Endothelial cell of umbilical vein (primary cell): ENCODE results near the gene FGFR3. TPM values are rescaled to one million over a fixed set of nuclear protein-coding genes. Genes with fewer than 3 reads are reported as not detected.

ENCODE experiments used
- BruUV-seq: library from RNA; stranded (reverse); fragments of 400-500 nt; replicated peaks from 2 replicates; lab custom pipeline; 2021; lab: Mats Ljungman, UMichigan
- CTCF ChIA-PET: fragments of 300-600, 350-600 bp; sonication (Branson Sonifier 250); formaldehyde crosslinking; loops from one replicate; lab custom pipeline; 2021; ENCODE audit warnings: antibody characterized with exemption, inconsistent platforms; lab: Charles Lee
- POLR2A ChIA-PET: fragments of 300-600, 350-600 bp; sonication (Branson Sonifier 250); formaldehyde crosslinking; loops from one replicate; lab custom pipeline; 2021; ENCODE audit warnings: antibody characterized with exemption, inconsistent platforms; lab: Charles Lee
- DNase-seq: peaks from one replicate; pipeline ENCODE4 v3.0.0-alpha.2; 2011; ENCODE audit warnings: low read depth, low spot score
- FAIRE-seq: peaks from 2 replicates; lab custom pipeline; 2011; peaks lifted over from hg19 to GRCh38; lab: Jason Lieb, UNC
- H2AFZ ChIP-seq: 2 replicates; pipeline ENCODE4 v1.6.0; 2012; ENCODE audit warnings: low read depth, low read length, control low read depth, inconsistent platforms
- H3K27ac ChIP-seq: 2 replicates; pipeline ENCODE4 v1.5.1; 2011; ENCODE audit warnings: low read depth, mild to moderate bottlenecking, control low read depth, low read length, moderate library complexity; ENCODE audit not compliant: insufficient read depth
- H3K27me3 ChIP-seq, 2 experiments: 2 replicates each; pipeline versions ENCODE4 v1.6.0 to v1.6.1; 2011; ENCODE audit warnings: low read length in 2 of 2, mixed read lengths in 1 of 2; ENCODE audit not compliant: control insufficient read depth in 2 of 2, insufficient read depth in 2 of 2
- H3K36me3 ChIP-seq, 2 experiments: 2 replicates in 1 of 2; 3 replicates in 1 of 2; pipeline ENCODE4 v1.5.1; 2011; ENCODE audit warnings: low read length in 2 of 2, mild to moderate bottlenecking in 1 of 2, moderate library complexity in 1 of 2; ENCODE audit not compliant: control insufficient read depth in 2 of 2, insufficient read depth in 2 of 2; ENCODE audit errors: extremely low read depth in 1 of 2
- H3K4me1 ChIP-seq: 3 replicates; pipeline ENCODE4 v1.5.1; 2011; ENCODE audit warnings: mild to moderate bottlenecking, low read length; ENCODE audit not compliant: control insufficient read depth, insufficient read depth; ENCODE audit errors: extremely low read depth
- H3K4me2 ChIP-seq: 2 replicates; pipeline ENCODE4 v1.6.1; 2011; ENCODE audit warnings: low read length, control low read depth, mixed read lengths; ENCODE audit not compliant: insufficient read depth
- H3K4me3 ChIP-seq, 3 experiments: fragments of 200-600 bp in 1 of 3; sonication (generic), shearing (Covaris generic) in 1 of 3; replicated peaks in 1 of 3; 2 replicates each; pipeline ENCODE4 v1.5.1; 2011 to 2016; ENCODE audit warnings: control low read depth in 3 of 3, low read length in 3 of 3, mild to moderate bottlenecking in 2 of 3, inconsistent platforms in 1 of 3, low read depth in 1 of 3, moderate library complexity in 1 of 3; ENCODE audit not compliant: insufficient read depth in 1 of 3
- H3K79me2 ChIP-seq: 2 replicates; pipeline ENCODE4 v1.6.0; 2012; ENCODE audit warnings: low read length, inconsistent platforms; ENCODE audit not compliant: control insufficient read depth, insufficient read depth
- H3K9ac ChIP-seq: replicated peaks from 2 replicates; pipeline ENCODE3; 2011; ENCODE audit warnings: low read length, control low read depth; ENCODE audit not compliant: insufficient read depth; ENCODE audit errors: extremely low read depth
- H3K9me1 ChIP-seq: replicated peaks from 3 replicates; pipeline ENCODE4 v1.6.0; 2011; ENCODE audit warnings: mild to moderate bottlenecking, low read length; ENCODE audit not compliant: control insufficient read depth, insufficient read depth; ENCODE audit errors: extremely low read depth
- H3K9me3 ChIP-seq: replicated peaks from 2 replicates; pipeline ENCODE4 v1.5.1; 2012; ENCODE audit warnings: low read length, inconsistent platforms; ENCODE audit not compliant: control insufficient read depth, insufficient read depth
- H4K20me1 ChIP-seq: replicated peaks from 2 replicates; pipeline ENCODE3; 2011; ENCODE audit warnings: mild to moderate bottlenecking, low read length; ENCODE audit not compliant: control insufficient read depth, insufficient read depth; ENCODE audit errors: extremely low read depth
- CTCF ChIP-seq, 2 donors: IDR thresholded peaks; 1 replicate in 1 of 2; 2 replicates in 1 of 2; pipeline ENCODE4 v1.5.1; 2011; ENCODE audit warnings: low read length in 2 of 2, mild to moderate bottlenecking in 2 of 2, moderate library complexity in 2 of 2, control low read depth in 1 of 2, inconsistent platforms in 1 of 2, low read depth in 1 of 2; ENCODE audit not compliant: insufficient read depth in 1 of 2; ENCODE audit errors: extremely low read depth in 1 of 2
- EZH2 ChIP-seq: IDR thresholded peaks from 2 replicates; pipeline ENCODE4 v1.6.1; 2012; ENCODE audit warnings: borderline replicate concordance, low read depth, mild to moderate bottlenecking, moderate library complexity, low read length, inconsistent platforms; ENCODE audit not compliant: severe bottlenecking
- FOS ChIP-seq: IDR thresholded peaks from 2 replicates; pipeline ENCODE4 v1.6.1; 2011; ENCODE audit warnings: mild to moderate bottlenecking, low read length, moderate library complexity, borderline replicate concordance; ENCODE audit not compliant: insufficient read depth
- GATA2 ChIP-seq: IDR thresholded peaks from 2 replicates; pipeline ENCODE4 v1.7.0; 2011; ENCODE audit warnings: low read depth, mild to moderate bottlenecking, moderate library complexity, mixed read lengths, low read length; ENCODE audit not compliant: insufficient read length, insufficient read depth
- JUN ChIP-seq: IDR thresholded peaks from 2 replicates; pipeline ENCODE4 v1.6.1; 2011; ENCODE audit warnings: borderline replicate concordance, low read depth; ENCODE audit not compliant: insufficient read length, insufficient read depth
- MYC ChIP-seq: IDR thresholded peaks from one replicate; pipeline ENCODE4 v1.6.1; 2011; ENCODE audit warnings: mild to moderate bottlenecking, low read depth, low read length
- POLR2A ChIP-seq: IDR thresholded peaks from 2 replicates; pipeline ENCODE4 v1.6.1; 2012; ENCODE audit warnings: low read depth, mild to moderate bottlenecking, control low read depth, low read length
- POLR2AphosphoS5 ChIP-seq: IDR thresholded peaks from 2 replicates; pipeline ENCODE4 v1.6.1; 2012; ENCODE audit warnings: low read depth, mild to moderate bottlenecking, control low read depth, low read length, moderate library complexity; ENCODE audit not compliant: insufficient read depth
- dilution Hi-C: fragments of 300-500 bp; cut with MboI; formaldehyde crosslinking; loops from one replicate; pipeline ENCODE4 v1.15.0; 2019; ENCODE audit warnings: low sequenced_read_pairs; ENCODE audit not compliant: extremely low pct_ligation_motif_present
- intact Hi-C: fragments of 100-400 bp; cut with micrococcal nuclease; formaldehyde crosslinking; loops from one replicate; pipeline ENCODE4 v1.10.0; 2022
- polyA plus RNA-seq, 4 experiments: library from polyadenylated mRNA; depleted of rRNA in 3 of 4; stranded (reverse) in 3 of 4; unstranded in 1 of 4; fragments of >200 nt; gene quantifications; 2 replicates each; pipeline versions ENCODE4 v1.2.1 to v1.2.3, GENCODE V29; 2011 to 2012; ENCODE audit warnings: missing spikeins in 1 of 4
- total RNA-seq: library from RNA; stranded (reverse); gene quantifications from 2 replicates; pipeline ENCODE4 v1.2.3, GENCODE V29; 2021
- TF ChIP-seq, protein P1 (sequence below): IDR thresholded peaks from 2 replicates; pipeline ENCODE4 v1.6.1; 2011; ENCODE audit not compliant: insufficient read depth, insufficient read length

The FGFR3 gene
- total and polyA plus RNA-seq, 2 donors (not counting 3 experiments of a cell fraction or from before 2014, with no cell fraction given): 0.73 to 1.2 TPM

GRCh38 chr4:1752284-1753041 lies 40.6 kb upstream of the FGFR3 start:
- Histone ChIP-seq H3K27me3 (no peaks in the 10 kb centered on the region), H2AFZ (peak overlapping the region; percentile 86)
- peak; percentile 16 for DNase-seq

More at GRCh38 chr4:1752284-1753041, 40.6 kb upstream of the FGFR3 start:
- intact Hi-C loops (no loop called here), dilution Hi-C loops (no loop called here)
- TF ChIP-seq GATA2 (no peak), FOS (no peak), POLR2AphosphoS5 (no peak), JUN (no peak), POLR2A (no peak), CTCF (IDR thresholded peaks at IDR 0.05; ENCODE audit: extremely low read depth in 1 of 2, insufficient read depth in 1 of 2, low read depth in 1 of 2, low read length in 2 of 2) (no peak), MYC (no peak), EZH2 (no peak)
- TF ChIP-seq, protein P1, sequence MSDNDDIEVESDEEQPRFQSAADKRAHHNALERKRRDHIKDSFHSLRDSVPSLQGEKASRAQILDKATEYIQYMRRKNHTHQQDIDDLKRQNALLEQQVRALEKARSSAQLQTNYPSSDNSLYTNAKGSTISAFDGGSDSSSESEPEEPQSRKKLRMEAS: no peak
- POLR2A ChIA-PET: no interaction called here
- Histone ChIP-seq H4K20me1 (no peaks in the 10 kb centered on the region), H3K9ac (no peak overlapping the region), H3K4me3 (no peak overlapping the region), H3K4me1 (peaks cover 9% of the 10 kb centered on the region), H3K36me3 (no peaks in the 10 kb centered on the region), H3K79me2 (no peaks in the 10 kb centered on the region), H3K9me3 (no peaks in the 10 kb centered on the region), H3K27ac (no peak overlapping the region), H3K9me1 (no peaks in the 10 kb centered on the region), H3K4me2 (no peak overlapping the region)
- BruUV-seq: no TSS peak
- CTCF ChIA-PET: interaction anchor here (1.0 to 3.2 kb wide), 6 partner anchors 13 to 147 kb away, joined by 3 to 17 read pairs (median 4); no protein-coding TSS in a partner anchor
- FAIRE-seq: no peak
